Urothelium cell line (cell line): ENCODE data around the gene SERPINB13.

ENCODE experiments used
- DNase-seq: peaks from one replicate; pipeline ENCODE4 v3.0.0; 2011; ENCODE audit warnings: low spot score, mixed read lengths
- FAIRE-seq: peaks from 2 replicates; lab custom pipeline; 2011; peaks lifted over from hg19 to GRCh38; lab: Jason Lieb, UNC

SERPINB13 gene, protein sequence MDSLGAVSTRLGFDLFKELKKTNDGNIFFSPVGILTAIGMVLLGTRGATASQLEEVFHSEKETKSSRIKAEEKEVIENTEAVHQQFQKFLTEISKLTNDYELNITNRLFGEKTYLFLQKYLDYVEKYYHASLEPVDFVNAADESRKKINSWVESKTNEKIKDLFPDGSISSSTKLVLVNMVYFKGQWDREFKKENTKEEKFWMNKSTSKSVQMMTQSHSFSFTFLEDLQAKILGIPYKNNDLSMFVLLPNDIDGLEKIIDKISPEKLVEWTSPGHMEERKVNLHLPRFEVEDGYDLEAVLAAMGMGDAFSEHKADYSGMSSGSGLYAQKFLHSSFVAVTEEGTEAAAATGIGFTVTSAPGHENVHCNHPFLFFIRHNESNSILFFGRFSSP

DNA sequence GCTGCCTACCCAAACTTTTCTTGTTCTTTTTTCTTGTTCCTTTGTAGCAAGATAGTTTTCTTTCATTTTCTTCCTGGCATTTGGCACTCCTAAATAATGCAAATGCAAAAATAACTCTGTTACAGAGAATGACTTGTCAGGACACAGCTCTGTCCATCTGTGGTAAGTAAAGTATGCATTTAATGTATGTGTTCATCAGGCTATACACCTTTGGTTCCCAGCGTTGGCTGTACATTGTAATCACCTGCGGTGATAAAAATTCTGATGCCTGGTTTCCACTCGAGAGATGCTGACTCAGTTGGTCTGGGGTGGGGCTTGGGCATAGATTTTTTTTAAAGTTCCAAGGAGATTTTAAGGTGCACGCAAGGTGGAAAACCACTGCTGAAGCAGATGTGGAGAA, at the start of gene SERPINB13:
TSS of gene SERPINB13 (plus strand) at position 378 of the 400 bp plus-strand sequence. CDS start 1,325 bp downstream, outside the sequence.
- no peak for FAIRE-seq
- no peak for DNase-seq

DNA sequence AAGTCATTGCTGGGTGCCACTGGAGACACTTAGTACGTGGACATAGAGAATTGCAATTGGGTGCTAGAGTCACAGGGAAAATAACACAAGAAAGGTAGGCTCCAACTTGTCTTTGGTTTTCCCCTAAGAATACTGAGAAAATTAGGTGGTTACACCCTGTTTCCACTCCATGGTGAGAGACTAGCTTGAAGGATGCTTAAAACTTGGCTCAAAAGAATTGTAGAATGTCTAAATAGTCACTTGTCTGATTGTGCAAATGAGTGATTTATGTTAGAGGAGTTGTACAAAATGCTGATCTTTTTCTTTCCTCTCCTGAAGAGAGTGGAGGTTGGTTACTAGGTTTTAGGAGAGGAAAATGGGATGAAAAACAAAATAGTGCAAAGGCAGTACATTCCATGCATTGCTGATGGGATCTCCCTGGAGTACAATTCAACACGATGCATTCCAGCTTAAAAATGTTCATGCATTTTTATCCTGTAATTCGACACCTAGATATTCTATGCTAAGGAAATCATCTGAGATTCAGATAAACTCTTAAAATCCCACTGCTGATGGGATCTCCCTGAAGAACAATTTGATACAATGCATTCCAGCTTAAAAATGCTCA, 47.1 kb upstream of the SERPINB13 start:
- no peak for FAIRE-seq

DNA sequence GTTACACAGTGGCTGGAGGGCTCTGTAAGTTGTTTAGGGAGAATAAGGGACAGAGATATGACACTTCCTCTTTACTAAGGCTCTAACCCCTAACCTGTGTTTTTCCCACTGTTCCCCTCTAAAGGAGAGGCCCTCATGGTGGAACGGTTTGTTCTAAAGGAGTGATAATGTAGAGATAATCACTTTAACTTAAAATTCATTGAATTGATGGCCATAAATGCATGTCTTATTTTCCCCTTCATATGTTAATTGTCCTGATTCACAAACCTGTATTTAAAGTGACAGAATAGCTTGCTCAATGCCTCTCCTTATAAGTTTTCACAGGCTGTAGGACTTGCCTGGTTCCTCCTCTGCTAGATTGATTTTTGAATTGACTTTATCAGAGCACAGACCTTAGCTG, 45.1 kb upstream of the SERPINB13 start, which contains the start of gene SERPINB12:
TSS of gene SERPINB12 (plus strand) at position 301 of the 400 bp plus-strand sequence. CDS start 13,791 bp downstream, outside the sequence.
- DNase-seq (no peak), FAIRE-seq (no peak)

More for the DNA sequence above, 47.1 kb upstream of the SERPINB13 start:
- DNase-seq: no peak

DNA sequence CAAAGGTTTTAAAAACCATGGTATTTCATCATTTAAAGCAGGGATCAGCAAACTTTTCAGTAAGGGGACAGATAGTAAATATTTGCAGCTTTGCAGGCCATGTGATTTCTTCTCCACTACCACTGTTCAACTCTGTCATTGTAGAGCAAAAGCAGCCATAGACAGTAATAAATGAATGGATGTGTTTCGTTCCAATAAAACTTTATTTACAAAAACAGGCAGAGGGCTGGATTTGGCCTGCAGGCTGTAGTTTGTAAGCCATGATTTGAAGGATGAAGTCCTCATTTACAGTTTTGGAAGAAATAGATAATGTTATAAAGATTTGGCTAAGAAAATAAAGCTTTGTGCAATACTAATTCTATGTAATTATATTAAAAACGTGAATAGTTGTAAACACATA, 43.1 kb upstream of the SERPINB13 start:
- no peak for DNase-seq
- FAIRE-seq: no peak

DNA sequence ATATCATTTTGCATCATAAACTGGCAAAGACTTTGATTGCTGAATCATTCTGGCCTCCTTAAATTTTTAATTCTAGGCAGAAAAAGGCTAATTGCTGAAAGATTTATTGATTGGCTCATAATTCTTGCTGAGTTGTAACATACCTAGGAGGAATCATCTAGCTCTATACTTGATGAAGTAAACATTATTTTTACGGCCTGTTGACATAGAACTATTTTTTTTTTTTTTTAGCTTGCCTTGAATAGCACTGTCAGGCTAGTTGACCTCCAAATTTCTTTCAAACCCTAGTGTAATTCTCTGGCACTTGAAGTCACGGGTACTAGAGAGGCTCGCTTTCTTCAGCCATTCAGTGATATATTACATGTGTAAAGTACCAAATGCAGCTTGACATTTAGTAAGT, 42.1 kb upstream of the SERPINB13 start:
- FAIRE-seq (no peak), DNase-seq (no peak)

DNA sequence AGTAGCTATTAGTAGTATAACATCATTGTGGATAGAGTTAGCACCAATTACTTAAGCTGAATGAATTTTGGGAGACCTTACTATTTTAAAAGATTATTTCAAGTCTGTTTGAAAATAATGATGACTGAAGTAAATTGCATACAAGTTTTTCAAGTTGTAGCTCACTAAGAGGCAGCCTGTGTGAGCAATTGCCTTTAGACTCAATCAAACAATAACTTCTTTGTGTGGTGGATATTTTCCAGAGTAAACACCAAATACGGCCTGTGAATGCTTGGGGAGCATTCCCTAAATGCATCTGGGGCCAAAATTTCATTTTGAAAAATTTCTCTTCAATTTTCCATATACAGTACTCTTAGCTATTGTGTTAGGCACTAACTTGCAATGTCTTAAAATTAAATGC, 37.1 kb upstream of the SERPINB13 start:
- no peak for FAIRE-seq
- DNase-seq: no peak

DNA sequence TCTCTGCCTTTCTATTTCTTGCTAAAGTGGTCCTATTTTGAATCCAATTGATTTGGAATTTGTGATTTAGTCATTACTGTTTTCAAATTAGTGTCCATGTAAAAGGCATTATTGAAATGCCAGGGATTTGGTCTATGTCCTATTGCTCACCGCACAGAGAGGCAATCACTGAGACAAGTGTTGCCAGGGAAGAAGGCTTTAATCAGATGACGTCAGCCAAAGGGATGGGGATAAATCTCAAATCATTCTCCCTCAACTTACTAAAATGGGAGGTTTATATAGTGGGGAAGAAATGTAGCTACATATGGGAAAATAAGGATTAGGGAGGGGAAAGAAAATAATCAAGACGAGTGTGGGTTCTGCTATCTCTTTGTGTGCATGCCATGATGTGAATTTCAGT, 35.4 kb upstream of the SERPINB13 start:
- FAIRE-seq: no peak
- DNase-seq: no peak

DNA sequence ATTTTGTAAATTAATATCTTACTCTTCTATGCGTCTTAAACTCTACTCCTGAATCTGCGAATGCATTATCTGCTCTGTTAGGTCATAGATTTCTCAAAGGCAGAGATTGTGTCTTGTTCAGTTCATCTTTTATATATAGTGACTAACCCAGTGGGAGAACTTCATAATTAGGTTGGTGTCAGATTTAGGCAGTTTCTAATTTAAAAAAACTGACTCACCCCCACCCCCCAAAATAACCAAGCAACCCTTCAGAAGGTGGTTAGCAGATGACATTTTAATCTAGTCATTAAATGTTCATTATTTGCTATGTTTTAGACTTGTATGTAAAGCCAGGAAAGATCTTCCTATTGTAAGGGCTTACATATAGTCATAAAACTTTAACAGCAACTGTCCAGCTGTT, 34.6 kb upstream of the SERPINB13 start:
- FAIRE-seq (no peak), DNase-seq (no peak)

DNA sequence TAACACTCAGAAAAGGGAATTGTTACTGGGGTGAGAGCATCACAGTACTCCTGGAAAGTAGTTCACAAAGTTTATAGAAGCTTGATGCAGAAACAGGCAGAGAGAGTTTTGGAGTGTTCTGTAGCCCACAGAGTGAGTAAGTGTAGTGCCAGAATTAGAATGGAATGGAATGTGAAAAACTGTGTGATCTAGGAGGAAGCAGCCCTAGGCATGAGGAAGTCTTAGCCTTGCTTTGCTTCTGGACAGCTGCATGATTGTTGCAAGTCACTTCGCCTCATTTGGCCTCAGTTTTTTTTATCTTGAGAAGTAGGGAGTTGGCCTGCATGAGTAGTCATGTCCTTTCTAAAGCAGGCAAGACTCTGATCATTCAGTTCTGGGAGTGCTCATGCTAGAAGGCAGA, 34.1 kb upstream of the SERPINB13 start:
- DNase-seq (peak; percentile 18), FAIRE-seq (no peak)

DNA sequence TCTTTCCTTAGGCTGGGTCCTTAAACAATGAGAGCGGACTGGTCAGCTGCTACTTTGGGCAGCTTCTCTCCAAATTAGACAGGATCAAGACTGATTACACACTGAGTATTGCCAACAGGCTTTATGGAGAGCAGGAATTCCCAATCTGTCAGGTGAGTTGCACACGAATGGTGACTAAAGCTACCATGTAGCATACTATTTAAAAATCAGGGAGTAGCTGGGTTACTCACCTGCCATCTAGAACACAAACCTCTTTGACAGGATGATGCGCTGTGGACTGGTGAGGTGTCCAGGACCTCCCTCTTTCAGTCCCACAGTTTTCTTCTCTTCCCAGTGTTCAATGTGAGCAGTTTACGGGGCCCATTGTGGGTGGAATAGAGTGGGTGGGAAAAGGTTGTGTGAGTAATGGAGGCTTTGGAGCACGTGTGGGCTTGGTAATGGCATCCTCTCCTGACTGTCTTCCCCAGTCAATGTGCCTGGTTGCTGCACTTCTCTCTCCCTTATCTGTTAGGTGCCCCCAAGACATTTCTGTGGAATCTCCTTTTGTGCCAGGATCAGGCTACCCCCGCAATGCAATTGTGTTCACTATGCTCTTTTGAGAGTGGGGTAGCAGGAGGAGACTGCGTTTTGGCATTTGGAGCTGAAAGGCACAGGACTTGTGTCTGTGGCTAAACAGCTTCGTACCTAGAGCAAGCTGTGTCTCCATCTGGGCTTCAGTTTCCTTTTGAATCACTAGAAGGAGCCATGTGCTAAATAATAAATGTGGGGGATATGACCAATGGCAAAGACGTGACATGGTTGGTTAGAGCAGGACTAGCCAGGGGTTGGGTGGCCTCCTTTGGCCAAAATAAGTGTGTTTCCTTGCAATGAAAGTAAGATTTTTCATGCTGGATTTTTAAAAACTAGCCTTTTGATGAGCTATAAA, 27.3 kb upstream of the SERPINB13 start:
- no peak for FAIRE-seq
- DNase-seq: no peak

DNA sequence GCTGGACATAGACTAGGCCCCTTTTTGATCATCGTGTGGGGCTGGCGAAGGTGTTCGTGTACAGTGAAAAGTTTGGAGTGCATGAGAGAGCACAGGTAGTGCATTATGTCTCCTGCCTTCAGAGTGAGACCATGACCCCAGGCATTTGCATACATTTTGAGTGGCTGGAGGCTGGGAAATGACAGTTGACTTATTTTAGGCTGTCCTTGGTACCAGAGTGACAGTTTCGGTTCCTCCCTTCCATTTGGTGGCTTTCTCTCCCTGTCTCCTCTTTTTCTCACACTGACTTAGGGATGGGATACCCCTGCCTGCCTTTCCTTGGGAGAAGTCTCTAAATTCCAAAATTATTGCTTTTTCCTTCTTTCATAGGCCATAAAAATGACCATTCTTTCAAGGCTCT, 24.9 kb upstream of the SERPINB13 start:
- FAIRE-seq (no peak), DNase-seq (no peak)

DNA sequence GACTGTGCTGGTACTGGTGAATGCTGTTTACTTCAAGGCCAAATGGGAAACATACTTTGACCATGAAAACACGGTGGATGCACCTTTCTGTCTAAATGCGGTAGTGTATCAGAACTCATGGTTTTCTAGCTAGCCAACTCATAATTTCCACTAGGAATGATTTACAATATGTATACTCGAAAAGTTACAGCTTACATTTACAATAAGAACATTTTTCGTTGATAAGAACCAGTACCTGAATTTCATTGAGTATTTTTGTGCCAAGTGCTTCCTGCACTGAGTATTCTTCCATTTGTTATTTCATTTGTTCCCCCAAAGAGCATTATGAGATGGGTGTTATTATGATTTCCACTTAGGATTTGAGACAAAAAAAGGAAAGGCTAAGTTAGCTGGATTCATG, 23.1 kb upstream of the SERPINB13 start:
- no peak for FAIRE-seq
- DNase-seq: no peak

DNA sequence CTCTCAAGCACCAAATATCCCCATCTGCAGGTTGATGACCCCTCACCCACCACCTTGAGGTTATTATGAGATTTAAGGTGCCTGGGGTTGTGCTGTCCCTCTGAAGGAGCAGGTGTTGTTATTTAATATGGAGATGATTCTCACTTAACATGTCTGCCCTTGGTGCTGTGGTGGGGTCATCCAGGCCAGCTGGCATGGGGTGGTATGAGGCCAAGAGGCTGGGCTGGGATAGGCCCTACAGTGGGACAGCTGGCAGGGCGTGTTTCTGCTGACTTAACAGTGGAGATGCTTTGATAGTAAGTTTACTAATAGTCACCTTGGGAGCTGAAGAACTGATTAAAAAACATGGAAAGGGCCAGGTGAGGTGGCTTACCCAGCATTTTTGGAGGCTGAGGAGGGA, 22.6 kb upstream of the SERPINB13 start:
- DNase-seq: no peak
- FAIRE-seq: no peak

DNA sequence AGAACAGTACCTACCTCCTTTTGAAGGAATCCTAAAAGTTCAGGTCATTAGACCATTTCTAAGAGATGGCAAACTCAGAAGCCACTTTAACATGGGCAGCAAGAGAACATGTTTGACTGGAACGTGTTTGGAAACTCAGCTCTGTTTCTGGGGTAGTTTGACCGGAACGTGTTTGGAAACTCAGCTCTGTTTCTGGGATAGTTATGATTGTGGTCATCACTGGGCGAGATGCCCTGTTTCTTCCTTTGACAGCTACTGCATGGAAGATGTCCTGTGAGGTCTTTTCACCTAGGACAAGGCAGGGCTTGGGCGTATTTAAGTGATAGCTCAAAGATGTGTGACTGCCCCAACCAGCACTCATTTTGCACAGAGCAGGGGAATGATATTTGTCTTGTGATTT, 19.9 kb upstream of the SERPINB13 start:
- DNase-seq (no peak), FAIRE-seq (no peak)

DNA sequence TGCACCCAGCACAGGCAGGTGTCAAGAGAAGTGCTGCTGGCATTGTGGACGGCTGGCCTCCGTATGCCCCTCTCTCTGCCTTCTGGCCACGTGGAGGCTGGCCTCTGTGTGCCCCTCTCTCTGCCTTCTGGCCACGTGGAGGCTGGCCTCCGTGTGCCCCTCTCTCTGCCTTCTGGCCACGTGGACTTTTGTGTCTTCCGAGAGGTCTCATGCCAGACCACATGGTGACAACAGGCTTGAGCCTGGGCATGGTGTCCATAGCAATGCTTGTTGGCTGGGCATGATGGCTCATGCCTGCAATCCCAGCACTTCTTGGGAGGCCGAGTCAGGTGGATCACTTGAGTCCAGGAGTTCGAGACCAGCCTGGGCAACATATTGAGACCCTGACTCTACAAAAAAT, 19.3 kb upstream of the SERPINB13 start:
- FAIRE-seq (no peak), DNase-seq (no peak)

DNA sequence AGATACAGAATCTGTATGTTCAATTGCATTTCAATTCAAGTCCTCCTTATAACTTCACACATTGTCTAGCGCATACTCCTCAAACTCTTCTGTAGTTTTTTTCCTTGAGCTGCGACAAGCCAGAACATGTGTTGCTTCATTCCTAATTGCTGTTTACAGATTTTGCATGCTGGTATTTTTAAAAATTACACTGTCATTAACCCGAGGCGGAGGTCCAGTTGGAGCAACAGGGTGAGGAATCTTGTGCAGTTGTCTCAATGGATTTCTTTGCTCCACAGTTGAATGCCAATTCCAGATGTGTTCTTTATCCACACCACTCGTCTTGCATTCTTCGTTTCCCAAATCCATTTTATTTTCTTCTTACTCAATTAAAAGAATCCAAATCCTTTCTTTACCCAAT, 16.4 kb upstream of the SERPINB13 start:
- FAIRE-seq: no peak

DNA sequence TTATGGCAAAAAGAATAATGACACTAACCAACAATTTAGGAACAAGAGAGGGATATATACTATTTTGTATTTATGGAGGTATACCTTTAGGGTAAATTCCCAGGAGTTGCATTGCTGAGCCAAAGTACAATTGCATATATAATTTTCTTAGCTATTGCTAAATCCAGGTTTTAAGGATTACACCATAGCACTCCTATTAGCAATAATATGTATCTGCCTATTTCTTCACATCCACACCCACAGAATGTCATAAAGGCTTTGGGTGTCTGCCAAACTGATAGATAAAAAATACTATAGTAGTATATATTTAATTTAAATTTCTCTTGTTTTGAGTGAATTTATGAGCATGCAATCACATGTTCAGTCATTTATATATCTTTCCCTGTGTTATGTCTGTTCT, 11.5 kb upstream of the SERPINB13 start:
- no peak for FAIRE-seq

More for the DNA sequence above, 16.4 kb upstream of the SERPINB13 start:
- DNase-seq: no peak

DNA sequence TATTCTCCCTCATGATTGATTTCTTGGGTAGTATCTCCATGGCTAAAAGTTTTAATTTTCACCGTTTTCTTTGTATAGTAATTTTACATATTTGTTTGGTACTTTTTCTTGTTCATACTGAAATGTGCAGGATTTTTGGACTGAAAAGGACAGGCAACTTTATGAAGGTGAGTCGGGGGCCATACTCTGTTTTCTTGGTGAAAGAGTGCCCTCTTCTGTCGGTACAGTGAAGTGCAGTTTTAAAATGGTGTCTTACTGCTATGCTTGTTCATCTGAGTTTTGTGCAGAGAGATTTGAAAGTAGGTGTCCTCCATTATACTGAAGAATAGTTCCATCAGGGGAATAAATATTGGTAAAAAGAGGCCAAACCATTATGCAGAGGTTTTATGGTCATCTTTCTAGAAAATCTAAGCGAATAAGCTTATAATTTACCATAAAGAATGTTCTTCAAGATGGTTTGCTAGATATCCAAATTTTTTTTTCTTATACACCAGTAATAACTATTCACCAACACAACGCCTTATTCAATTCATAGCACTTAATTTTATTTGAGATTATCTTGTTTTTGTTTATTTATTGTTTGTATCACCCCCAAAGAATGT, 8.7 kb upstream of the SERPINB13 start:
- no peak for FAIRE-seq
- DNase-seq: peak; percentile 23

More for the DNA sequence above, 11.5 kb upstream of the SERPINB13 start:
- DNase-seq: no peak

DNA sequence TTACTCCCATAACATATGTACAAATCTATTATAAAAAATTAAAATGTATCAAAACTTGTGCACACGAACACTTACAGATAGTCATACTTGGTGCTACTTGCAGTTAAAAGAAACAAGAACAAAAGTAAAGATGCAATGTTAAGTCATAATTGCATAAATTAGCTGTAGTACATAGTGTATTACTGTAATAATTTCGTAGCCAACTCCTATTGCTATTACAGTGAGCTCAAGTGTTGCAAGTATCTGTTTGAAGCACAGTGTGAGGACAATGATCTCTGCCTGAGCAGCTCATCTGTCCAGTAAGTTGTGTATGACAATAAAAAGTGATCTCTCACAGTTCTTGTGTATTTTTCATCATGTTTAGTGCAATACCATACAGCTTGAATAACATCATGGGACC, 7.5 kb upstream of the SERPINB13 start:
- no peak for FAIRE-seq
- DNase-seq: no peak

DNA sequence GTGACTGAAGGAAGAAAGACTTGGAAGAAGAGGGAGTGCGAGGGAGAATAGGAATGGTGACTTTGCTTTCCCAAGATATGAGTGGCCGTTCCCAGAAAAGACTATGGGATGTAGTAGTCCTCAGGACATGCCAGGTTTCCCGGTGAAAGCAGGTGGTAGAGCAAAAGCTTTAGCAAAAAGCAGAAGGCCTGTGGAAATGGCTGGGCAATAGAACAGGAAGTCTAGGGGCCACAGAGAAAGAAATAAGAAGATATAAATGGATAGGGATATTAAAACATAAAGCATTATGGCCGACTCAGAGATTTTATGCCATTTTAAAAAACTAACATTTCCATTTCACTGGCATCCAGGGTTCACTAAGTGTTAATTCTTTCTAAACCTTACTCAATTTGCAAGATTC, 1.2 kb upstream of the SERPINB13 start:
- DNase-seq: no peak
- FAIRE-seq: no peak

DNA sequence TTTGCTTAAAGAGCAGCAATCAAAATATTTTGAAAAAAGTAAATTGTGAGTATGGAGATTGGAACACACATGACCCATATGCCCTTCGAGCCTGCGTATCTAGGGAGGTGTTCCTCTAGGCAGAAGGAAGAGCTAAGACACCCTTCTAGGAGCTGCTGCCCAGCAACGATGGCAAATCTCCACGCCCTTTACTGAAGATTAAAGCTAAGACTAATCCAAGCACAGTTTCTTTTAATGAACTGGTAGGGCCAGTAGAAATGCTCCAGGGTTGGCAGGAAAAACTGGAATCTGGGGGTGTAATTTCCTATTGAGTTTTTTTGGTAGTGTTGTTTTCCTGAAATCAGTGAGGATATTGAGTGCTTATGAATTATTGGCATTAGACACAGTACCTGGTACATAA, 712 bp upstream of the SERPINB13 start:
- DNase-seq: no peak
- FAIRE-seq: no peak
